SU-DHL-6 (cell line): Measurements from ENCODE around the gene GSDME.
A peak's percentile ranks its signal among the peaks of the same experiment; 100 is the strongest.

ENCODE experiments used
- H2AFZ ChIP-seq: fragments of 200-600 bp; sonication (generic); 2 replicates; pipeline ENCODE4 v1.6.1; 2014; ENCODE audit warnings: low read depth, mild to moderate bottlenecking, moderate library complexity, mixed read lengths, antibody characterized with exemption, low read length; ENCODE audit not compliant: severe bottlenecking
- H3F3A ChIP-seq: fragments of 200-600 bp; shearing (Covaris generic); 2 replicates; pipeline ENCODE4 v1.6.0; 2016; ENCODE audit warnings: antibody characterized with exemption, mild to moderate bottlenecking; ENCODE audit not compliant: insufficient read depth
- H3K27ac ChIP-seq: fragments of 200-600 bp; sonication (generic); 2 replicates; pipeline ENCODE4 v1.5.1; 2016; ENCODE audit warnings: low read depth, mild to moderate bottlenecking, low read length, moderate library complexity, mixed read lengths
- H3K27me3 ChIP-seq: fragments of 200-600 bp; sonication (generic), shearing (Covaris generic); 2 replicates; pipeline ENCODE4 v1.6.0; 2014; ENCODE audit warnings: mild to moderate bottlenecking, low read length
- H3K36me3 ChIP-seq: fragments of 200-600 bp; sonication (generic); 2 replicates; pipeline ENCODE4 v1.6.1; 2014; ENCODE audit warnings: mild to moderate bottlenecking, low read length, mixed read lengths
- H3K4me2 ChIP-seq: fragments of 300-600, 200-600 bp; shearing (Covaris generic), sonication (generic); 2 replicates; pipeline ENCODE4 v1.6.0; 2014; ENCODE audit warnings: low read length, low read depth, mild to moderate bottlenecking; ENCODE audit not compliant: poor library complexity, severe bottlenecking
- H3K4me3 ChIP-seq: fragments of 200-600 bp; sonication (generic); 2 replicates; pipeline ENCODE4 v1.5.1; 2014; ENCODE audit warnings: antibody characterized with exemption, low read length, mild to moderate bottlenecking, mixed read lengths; ENCODE audit not compliant: insufficient read depth, poor library complexity, severe bottlenecking
- H3K79me2 ChIP-seq: fragments of 200-600 bp; sonication (generic); 2 replicates; pipeline ENCODE4 v1.6.1; 2014; ENCODE audit warnings: mild to moderate bottlenecking, low read length, moderate library complexity; ENCODE audit not compliant: insufficient read depth
- H3K9ac ChIP-seq: fragments of 200-600 bp; sonication (generic); 2 replicates; pipeline ENCODE4 v1.7.0; 2014; ENCODE audit warnings: mild to moderate bottlenecking, low read length
- H3K9me2 ChIP-seq: fragments of 200-600 bp; sonication (generic); replicated peaks from 2 replicates; pipeline ENCODE4 v1.6.1; 2014; ENCODE audit warnings: low read length; ENCODE audit not compliant: insufficient read depth
- H3K9me3 ChIP-seq: fragments of 200-600 bp; sonication (generic); 2 replicates; pipeline ENCODE4 v1.6.1; 2014; ENCODE audit warnings: low read length, mixed read lengths; ENCODE audit not compliant: insufficient read depth
- H4K20me1 ChIP-seq: fragments of 200-600 bp; sonication (generic); 2 replicates; pipeline ENCODE4 v1.6.1; 2014; ENCODE audit warnings: low read depth, mild to moderate bottlenecking, antibody characterized with exemption, low read length, moderate library complexity, mixed read lengths
- CTCF ChIP-seq: fragments of 200-600 bp; sonication (generic); IDR thresholded peaks from one replicate; pipeline ENCODE4 v1.5.1; 2017; ENCODE audit warnings: antibody characterized with exemption, mild to moderate bottlenecking, low read length, moderate library complexity; ENCODE audit not compliant: insufficient read depth, poor library complexity, severe bottlenecking
- EZH2phosphoT487 ChIP-seq: fragments of 200-600 bp; sonication (generic), shearing (Covaris generic); conservative IDR thresholded peaks from 2 replicates; pipeline ENCODE4 v1.6.1; 2018; ENCODE audit warnings: mild to moderate bottlenecking, antibody characterized with exemption, low read length, moderate library complexity, mixed read lengths

GSDME gene

DNA sequence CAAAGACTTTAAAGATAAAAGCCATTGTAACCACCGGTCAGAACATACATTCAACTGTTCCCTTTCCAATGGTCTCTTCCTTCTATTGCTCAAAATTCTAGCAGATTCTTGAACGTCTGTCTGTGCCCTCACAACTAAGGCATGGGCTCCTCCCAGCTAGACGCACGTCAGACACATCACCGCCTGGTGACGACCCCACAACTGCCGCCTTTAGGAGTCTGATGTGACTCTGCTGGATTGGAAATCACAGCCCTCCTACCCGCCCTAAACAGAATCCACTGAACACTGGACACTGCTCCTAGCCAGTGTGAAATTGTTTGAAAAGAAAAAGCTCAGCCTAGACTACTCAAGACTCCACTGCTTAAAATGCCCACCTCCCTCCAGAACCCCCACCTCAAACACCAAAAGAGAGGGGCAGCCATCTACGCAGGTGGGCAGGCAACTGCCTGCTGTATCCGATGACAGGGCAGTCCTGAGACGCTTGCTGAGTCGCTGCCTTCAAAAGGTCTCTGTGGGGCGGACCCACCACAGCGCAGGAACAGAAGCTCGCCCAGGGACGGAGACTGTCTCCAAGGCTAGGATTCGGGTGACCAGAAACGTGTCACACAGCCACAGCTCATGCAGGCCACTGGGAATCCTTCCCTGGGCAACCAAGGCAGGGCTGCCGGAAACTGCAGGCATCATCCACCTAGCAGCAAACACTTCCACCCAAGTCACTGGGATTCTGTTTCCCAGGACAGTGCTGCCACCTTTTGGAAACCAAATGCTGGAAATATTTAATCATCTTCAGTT lies 34.7 kb downstream of the GSDME start:
- Histone ChIP-seq H3K27ac (no peak overlapping the region), H3K4me3 (no peak overlapping the region), H3K27me3 (no peaks in the 10 kb centered on the region), H3K79me2 (no peaks in the 10 kb centered on the region), H2AFZ (no peak overlapping the region), H3K9me3 (no peaks in the 10 kb centered on the region), H4K20me1 (no peaks in the 10 kb centered on the region), H3K36me3 (no peaks in the 10 kb centered on the region), H3K9me2 (no peaks in the 10 kb centered on the region), H3F3A (peaks cover 20% of the 10 kb centered on the region), H3K9ac (no peak overlapping the region), H3K4me2 (no peak overlapping the region)
- TF ChIP-seq EZH2phosphoT487 (no peak), CTCF (no peak)

DNA sequence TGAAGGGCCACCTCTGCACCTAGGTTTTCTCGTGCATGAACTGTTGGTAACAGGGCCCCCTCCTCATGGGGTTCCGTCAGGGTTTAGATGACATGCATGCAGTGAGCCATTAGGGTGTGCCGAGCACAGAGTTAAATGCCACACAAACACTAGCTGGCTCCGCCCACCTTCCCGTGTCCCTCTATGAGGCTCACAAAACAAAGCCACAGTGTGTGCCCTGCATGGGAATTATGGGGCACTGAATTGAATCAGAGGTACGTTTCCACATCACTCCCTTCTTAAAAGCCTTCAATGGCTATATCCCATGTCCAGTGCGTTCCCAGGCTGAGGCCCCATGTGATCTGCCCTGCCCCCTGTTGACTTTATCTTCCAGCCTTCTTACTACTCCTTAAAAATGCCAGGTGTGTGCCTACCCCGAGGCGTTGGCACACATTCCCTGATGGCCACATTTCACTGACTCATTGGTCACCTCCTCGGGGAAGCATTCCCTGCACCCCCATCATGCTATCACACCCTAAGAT lies 35.7 kb downstream of the GSDME start:
- no peak overlapping the region for H2AFZ ChIP-seq
- H3K4me2 ChIP-seq: peak overlapping the region; percentile 13

DNA sequence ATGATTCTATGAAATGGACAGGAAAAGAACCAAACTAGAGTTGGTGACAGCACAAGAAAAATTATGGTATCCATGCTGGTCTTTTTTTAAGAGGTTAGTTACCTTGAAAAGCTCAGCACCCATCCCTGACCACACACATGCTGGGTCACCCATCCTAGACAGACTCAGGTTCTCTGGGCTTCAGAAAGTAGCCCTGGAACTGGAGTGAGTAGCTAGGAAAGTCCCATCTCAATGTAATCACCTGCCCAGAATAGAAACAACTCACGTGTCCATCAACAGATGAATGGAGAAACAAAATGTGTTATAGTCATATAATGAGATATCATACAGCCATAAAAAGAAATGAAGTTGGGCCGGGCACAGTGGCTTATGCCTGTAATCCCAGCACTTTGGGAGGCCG lies 37.0 kb downstream of the GSDME start:
- no peaks in the 10 kb centered on the region for H3K79me2 ChIP-seq
- H2AFZ ChIP-seq: no peak overlapping the region
- no peak overlapping the region for H3K9ac ChIP-seq
- H3K4me3 ChIP-seq: no peak overlapping the region
- no peak overlapping the region for H3K27ac ChIP-seq
- no peaks in the 10 kb centered on the region for H3K9me3 ChIP-seq
- no peak for TF ChIP-seq CTCF
- TF ChIP-seq EZH2phosphoT487: no peak
- peaks cover 25% of the 10 kb centered on the region for H3F3A ChIP-seq
- H3K36me3 ChIP-seq: no peaks in the 10 kb centered on the region
- no peaks in the 10 kb centered on the region for H4K20me1 ChIP-seq
- no peaks in the 10 kb centered on the region for H3K9me2 ChIP-seq
- no peaks in the 10 kb centered on the region for H3K27me3 ChIP-seq
- H3K4me2 ChIP-seq: no peak overlapping the region

More for the DNA sequence above, 35.7 kb downstream of the GSDME start:
- Histone ChIP-seq H3K27me3 (no peaks in the 10 kb centered on the region), H3F3A (peaks cover 20% of the 10 kb centered on the region), H3K4me3 (no peak overlapping the region), H3K27ac (no peak overlapping the region), H3K9me2 (no peaks in the 10 kb centered on the region), H3K36me3 (no peaks in the 10 kb centered on the region), H3K9ac (no peak overlapping the region), H4K20me1 (no peaks in the 10 kb centered on the region), H3K9me3 (no peaks in the 10 kb centered on the region), H3K79me2 (no peaks in the 10 kb centered on the region)
- TF ChIP-seq EZH2phosphoT487 (no peak), CTCF (no peak)
